NCI-H82 treated with DMSO at 0.1 percent for 48 hours (cell line): ENCODE data around the gene HNF1A.
"Not testable (repeated sequence)": the region's sequence is repeated elsewhere in the genome, so short reads cannot be mapped to it uniquely, and the experiment has no call there.

ENCODE experiments used
- DNase-seq: peaks from one replicate; lab custom pipeline; 2025; ENCODE audit not compliant: unreplicated experiment; lab: John Stamatoyannopoulos, UW

The HNF1A gene

GRCh38 chr12:120978296-120979219 is at the start of gene HNF1A:
Gene HNF1A (plus strand): TSS chr12:120978543. CDS start chr12:120978769, 226 bp downstream.
- no peak for DNase-seq

GRCh38 chr12:120928864-120929652 is 49.3 kb upstream of the HNF1A start:
- no peak for DNase-seq

GRCh38 chr12:120930032-120930431 is 48.3 kb upstream of the HNF1A start:
- DNase-seq = no peak

GRCh38 chr12:120932058-120932457 is 46.3 kb upstream of the HNF1A start:
- DNase-seq = no peak

GRCh38 chr12:120932956-120933526 is 45.3 kb upstream of the HNF1A start:
- no peak for DNase-seq

- DNase-seq = no peak
Observed at GRCh38 chr12:120933786-120934185, 44.6 kb upstream of the HNF1A start.

GRCh38 chr12:120936197-120936596 is 42.1 kb upstream of the HNF1A start:
- no peak for DNase-seq

- no peak for DNase-seq
Observed at GRCh38 chr12:120938496-120938895, 39.8 kb upstream of the HNF1A start.

- DNase-seq = no peak
Observed at GRCh38 chr12:120939523-120939922, 38.8 kb upstream of the HNF1A start.

GRCh38 chr12:120940006-120940405 is 38.3 kb upstream of the HNF1A start:
- DNase-seq = no peak

GRCh38 chr12:120940799-120941198 is 37.5 kb upstream of the HNF1A start:
- no peak for DNase-seq

GRCh38 chr12:120941412-120941811 is 36.9 kb upstream of the HNF1A start:
- DNase-seq = no peak

GRCh38 chr12:120941846-120942405 is 36.4 kb upstream of the HNF1A start:
- no peak for DNase-seq

- DNase-seq = no peak
Observed at GRCh38 chr12:120943482-120943881, 34.9 kb upstream of the HNF1A start.

GRCh38 chr12:120944645-120945217 is 33.6 kb upstream of the HNF1A start:
- peak; percentile 21 for DNase-seq

GRCh38 chr12:120945516-120945915 is 32.8 kb upstream of the HNF1A start:
- not testable (repeated sequence) for DNase-seq

- not testable (repeated sequence) for DNase-seq
Observed at GRCh38 chr12:120950260-120950799, 28.0 kb upstream of the HNF1A start.

- no peak for DNase-seq
Observed at GRCh38 chr12:120950807-120951206, 27.5 kb upstream of the HNF1A start.

- no peak for DNase-seq
Observed at GRCh38 chr12:120955232-120955631, 23.1 kb upstream of the HNF1A start.

- no peak for DNase-seq
Observed at GRCh38 chr12:120956579-120957300, 21.6 kb upstream of the HNF1A start.
